C4-2B (cell line): ENCODE data around the gene ST7.

Experiments
- H3K27ac ChIP-seq: fragments of 450-650 bp; 2 replicates; pipeline ENCODE4 v1.5.1; 2017
- CTCF ChIP-seq: fragments of 450-650 bp; conservative IDR thresholded peaks from 2 replicates; pipeline ENCODE4 v1.5.1; 2017; ENCODE audit warnings: mild to moderate bottlenecking
- ZFX ChIP-seq: fragments of 450-650 bp; IDR thresholded peaks from 2 replicates; pipeline ENCODE4 v1.6.1; 2017

The ST7 gene

GRCh38 chr7:117153016-117153545, 199.8 kb downstream of the ST7 start:
- no peak overlapping the region for H3K27ac ChIP-seq
- TF ChIP-seq CTCF: no peak
- no peak for TF ChIP-seq ZFX

- TF ChIP-seq ZFX (no peak), CTCF (no peak)
- H3K27ac ChIP-seq: no peak overlapping the region
These were observed 201.4 kb downstream of the ST7 start for GRCh38 chr7:117154721-117155120.

- H3K27ac ChIP-seq: no peak overlapping the region
- TF ChIP-seq CTCF: no peak
- no peak for TF ChIP-seq ZFX
These were observed 202.4 kb downstream of the ST7 start for GRCh38 chr7:117155694-117156093.

- H3K27ac ChIP-seq: no peak overlapping the region
- TF ChIP-seq CTCF (peak; percentile 39), ZFX (no peak)
These were observed 204.2 kb downstream of the ST7 start for GRCh38 chr7:117157241-117158209.

GRCh38 chr7:117158941-117159697, 205.8 kb downstream of the ST7 start:
- no peak overlapping the region for H3K27ac ChIP-seq
- TF ChIP-seq CTCF (no peak), ZFX (no peak)

- H3K27ac ChIP-seq: no peak overlapping the region
- no peak for TF ChIP-seq ZFX
- no peak for TF ChIP-seq CTCF
These were observed 209.8 kb downstream of the ST7 start for GRCh38 chr7:117163101-117163500.

GRCh38 chr7:117164620-117165019, 211.3 kb downstream of the ST7 start:
- TF ChIP-seq ZFX (no peak), CTCF (no peak)
- H3K27ac ChIP-seq: no peak overlapping the region
